SK-N-SH (cell line): ENCODE results near the gene GYPA. TPM values are rescaled to one million over a fixed set of nuclear protein-coding genes. Genes with fewer than 3 reads are reported as not detected.
"Not testable (repeated sequence)": the region's sequence is repeated elsewhere in the genome, so short reads cannot be mapped to it uniquely, and the experiment has no call there.

Experiments
- CTCF ChIA-PET: fragments of 300-600, 350-600 bp; formaldehyde crosslinking; extraction: SDS; loops from one replicate; lab custom pipeline; 2021; lab: Yijun Ruan, JAX
- POLR2A ChIA-PET: fragments of 350-600 bp; sonication (Branson Sonifier 250); formaldehyde crosslinking; extraction: SDS; loops from one replicate; lab custom pipeline; 2020; ENCODE audit warnings: antibody characterized with exemption, inconsistent platforms; lab: Yijun Ruan, JAX
- DNase-seq: peaks from one replicate; pipeline ENCODE4 v3.0.0; 2012
- H2AFZ ChIP-seq: fragments of 200-600 bp; sonication (generic); 2 replicates; pipeline ENCODE4 v1.8.1; 2016; ENCODE audit warnings: antibody characterized with exemption, mild to moderate bottlenecking, low read depth
- H3F3A ChIP-seq: fragments of 200-600 bp; sonication (generic); replicated peaks from 2 replicates; pipeline ENCODE3; 2016; ENCODE audit warnings: antibody characterized with exemption, mild to moderate bottlenecking; ENCODE audit not compliant: insufficient read depth
- H3K27ac ChIP-seq, 2 experiments: fragments of 200-500 bp in 1 of 2; fragments of 200-600 bp in 1 of 2; sonication (Bioruptor generic) in 1 of 2; sonication (generic), shearing (Covaris generic) in 1 of 2; 2 replicates each; pipeline versions ENCODE4 v1.5.1 to v1.6.1; 2014 to 2016; ENCODE audit warnings: low read depth in 2 of 2, inconsistent platforms in 1 of 2, low read length in 1 of 2, mild to moderate bottlenecking in 1 of 2, mixed read lengths in 1 of 2
- H3K27me3 ChIP-seq: fragments of 200-600 bp; sonication (generic), shearing (Covaris generic); 2 replicates; pipeline ENCODE4 v1.6.1; 2016; ENCODE audit warnings: mixed run types; ENCODE audit not compliant: insufficient read depth
- H3K36me3 ChIP-seq, 2 experiments: fragments of 200-500 bp in 1 of 2; fragments of 200-600 bp in 1 of 2; sonication (Bioruptor generic) in 1 of 2; sonication (generic) in 1 of 2; replicated peaks in 1 of 2; 2 replicates each; pipeline versions ENCODE3 to v1.5.1; 2014 to 2016; ENCODE audit warnings: low read length in 1 of 2, mild to moderate bottlenecking in 1 of 2; ENCODE audit not compliant: insufficient read depth in 2 of 2, control insufficient read depth in 1 of 2
- H3K4me1 ChIP-seq, 2 experiments: fragments of 200-500 bp in 1 of 2; fragments of 200-600 bp in 1 of 2; sonication (Bioruptor generic) in 1 of 2; sonication (generic), shearing (Covaris generic) in 1 of 2; 2 replicates each; pipeline versions ENCODE4 v1.5.1 to v1.6.1; 2014 to 2016; ENCODE audit warnings: low read depth in 1 of 2, low read length in 1 of 2, mixed run types in 1 of 2; ENCODE audit not compliant: insufficient read depth in 2 of 2, control insufficient read depth in 1 of 2
- H3K4me2 ChIP-seq: fragments of 200-600 bp; sonication (generic), shearing (Covaris generic); 2 replicates; pipeline ENCODE4 v1.6.1; 2017; ENCODE audit warnings: mixed run types
- H3K4me3 ChIP-seq, 2 experiments: fragments of 200-500 bp in 1 of 2; fragments of 200-600 bp in 1 of 2; sonication (Bioruptor generic) in 1 of 2; sonication (generic), shearing (Covaris generic) in 1 of 2; 2 replicates each; pipeline versions ENCODE4 v1.5.1 to v1.8.1; 2014 to 2016; ENCODE audit warnings: low read depth in 2 of 2, inconsistent platforms in 1 of 2, low read length in 1 of 2, mild to moderate bottlenecking in 1 of 2, mixed read lengths in 1 of 2, moderate library complexity in 1 of 2
- H3K79me2 ChIP-seq: fragments of 200-600 bp; sonication (generic); 2 replicates; pipeline ENCODE4 v1.8.1; 2017; ENCODE audit warnings: mild to moderate bottlenecking; ENCODE audit not compliant: insufficient read depth
- H3K9ac ChIP-seq: fragments of 200-600 bp; sonication (generic); 2 replicates; pipeline ENCODE4 v1.6.1; 2017; ENCODE audit warnings: mixed run types
- H3K9me2 ChIP-seq: fragments of 200-600 bp; sonication (generic); 2 replicates; pipeline ENCODE4 v1.6.1; 2017; ENCODE audit warnings: mixed run types
- H3K9me3 ChIP-seq: fragments of 200-600 bp; sonication (generic); 2 replicates; pipeline ENCODE4 v1.6.1; 2017; ENCODE audit warnings: mixed run types, mild to moderate bottlenecking, moderate library complexity
- H4K20me1 ChIP-seq: fragments of 200-600 bp; sonication (generic); 2 replicates; pipeline ENCODE4 v1.6.1; 2017; ENCODE audit warnings: mild to moderate bottlenecking, mixed run types; ENCODE audit not compliant: insufficient read depth
- WGBS: methylation state at CpG from one replicate; pipeline ENCODE4 v1.1.6; 2017; ENCODE audit warnings: low lambda C conversion rate; 5-methylcytosine and 5-hydroxymethylcytosine counted together
- polyA plus RNA-seq, 3 experiments: library from polyadenylated mRNA; depleted of rRNA; stranded (reverse); fragments of >200 nt; gene quantifications; 2 replicates each; pipeline ENCODE4 v1.2.3, GENCODE V29; 2012

GYPA gene
- polyA plus RNA-seq, 1 of the 3 experiments (the other 2 are of a cell fraction), result not detected

DNA sequence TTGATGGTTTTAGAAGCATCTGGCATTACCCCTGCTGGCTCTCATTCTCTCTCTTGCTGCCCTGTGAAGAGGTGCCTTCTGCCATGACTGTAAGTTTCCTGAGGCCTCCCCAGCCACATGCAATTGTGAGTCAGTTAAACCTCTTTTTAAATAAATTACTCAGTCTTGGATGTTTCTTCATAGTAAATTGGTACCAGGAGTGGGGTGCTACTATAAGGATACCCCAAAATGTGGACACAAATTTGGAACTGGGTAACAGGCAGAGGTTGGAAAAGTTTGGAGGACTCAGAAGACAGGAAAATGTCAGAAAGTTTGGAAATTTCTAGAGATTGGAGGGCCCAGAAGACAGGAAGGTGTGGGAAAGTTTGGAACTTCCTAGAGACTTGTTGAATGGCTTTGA lies 79.0 kb downstream of the GYPA start:
- CTCF ChIA-PET, result not testable (repeated sequence)

DNA sequence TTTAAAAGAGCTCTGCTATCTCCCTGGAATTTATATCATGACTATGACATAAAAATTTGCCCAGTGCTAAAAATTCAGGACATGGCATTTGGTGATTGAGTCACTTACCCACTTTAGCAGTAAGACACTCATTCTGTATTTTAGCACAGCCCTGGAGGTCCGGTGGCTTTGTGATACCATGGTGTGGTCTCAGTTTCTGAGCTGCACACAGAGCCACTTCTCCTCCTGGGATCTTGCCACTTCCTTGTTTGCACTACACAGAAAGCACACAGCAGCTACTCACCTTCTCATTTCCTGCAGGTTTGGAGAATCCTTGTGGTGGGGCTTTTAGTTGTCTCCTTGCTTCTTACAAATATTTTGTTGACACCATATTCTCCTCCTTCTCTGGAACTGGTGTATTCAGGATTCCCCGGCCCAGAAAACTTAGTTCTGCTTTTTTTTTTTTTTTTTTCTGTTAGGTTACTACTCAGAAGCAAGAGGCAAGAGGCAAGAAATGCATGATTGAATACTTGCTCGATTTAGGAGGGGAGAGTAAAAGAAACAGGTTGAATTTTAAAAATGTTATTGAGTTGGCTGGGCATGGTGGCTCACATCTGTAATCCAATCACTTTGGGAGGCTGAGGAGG lies 80.2 kb downstream of the GYPA start:
- H3K9ac ChIP-seq, H2AFZ ChIP-seq, DNase-seq, H3K9me3 ChIP-seq, H3K27ac ChIP-seq, H3K4me2 ChIP-seq, H4K20me1 ChIP-seq, H3F3A ChIP-seq, H3K4me3 ChIP-seq, H3K9me2 ChIP-seq, H3K27me3 ChIP-seq, POLR2A ChIA-PET, H3K36me3 ChIP-seq, H3K79me2 ChIP-seq, H3K4me1 ChIP-seq, CTCF ChIA-PET: not testable (repeated sequence)
- WGBS, result 1% methylated on average over 3 of the region's 3 CpGs

More for the DNA sequence above, 79.0 kb downstream of the GYPA start:
- H3K4me2 ChIP-seq, H3K27ac ChIP-seq, H3K9me3 ChIP-seq, H3K9me2 ChIP-seq, POLR2A ChIA-PET, H3K4me1 ChIP-seq, H3K36me3 ChIP-seq, H3K27me3 ChIP-seq, H2AFZ ChIP-seq, H3K9ac ChIP-seq, H4K20me1 ChIP-seq, H3F3A ChIP-seq, DNase-seq, H3K79me2 ChIP-seq, H3K4me3 ChIP-seq: not testable (repeated sequence)

Other genes starting within 250 kb of the GYPA start
- 0.74 and 1.2 TPM in 2 replicates for gene GYPE, start 235.2 kb downstream of the GYPA start, polyA plus RNA-seq (2012; rRNA removed)
- gene GYPB, start 121.3 kb downstream of the GYPA start, polyA plus RNA-seq (2012; rRNA removed), result not detected in 2 replicates